Measurements from ENCODE around the gene IBSP. TPM values are rescaled to one million over a fixed set of nuclear protein-coding genes. Genes with fewer than 3 reads are reported as not detected.

The IBSP gene
- total RNA-seq, 4 donors from 2014 or later, result not detected

DNA sequence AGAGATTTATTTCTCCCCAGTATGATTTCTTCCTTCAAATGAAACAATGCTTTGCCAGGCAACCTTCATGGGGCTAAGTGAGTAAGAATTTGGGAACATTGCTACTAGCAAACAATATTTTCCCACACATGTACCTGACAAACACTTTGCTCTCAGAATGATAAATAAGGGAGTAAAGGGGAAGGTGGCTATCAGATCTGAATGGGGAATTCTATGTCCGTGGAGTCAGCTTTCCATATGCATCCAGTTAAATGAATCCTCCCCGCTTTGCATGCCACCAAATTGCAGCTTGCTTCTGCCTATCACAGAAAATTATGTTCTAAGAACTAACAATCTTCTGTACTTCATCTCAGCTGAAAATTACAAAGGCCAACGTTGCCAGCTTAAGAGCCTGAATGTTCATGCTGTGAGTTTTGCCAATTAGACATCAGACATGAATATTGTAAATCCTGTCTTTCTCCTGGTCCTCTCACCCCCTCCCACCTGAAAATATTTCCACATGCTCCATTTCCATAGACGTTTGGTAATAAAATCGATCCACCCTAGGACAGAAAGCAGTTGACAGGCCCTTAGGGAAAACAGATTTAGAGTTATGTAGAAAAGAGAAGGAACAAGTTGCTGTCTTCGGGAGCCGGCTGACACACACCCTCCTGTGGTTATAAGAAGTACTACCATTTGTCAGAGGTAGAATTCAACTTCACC lies 39.7 kb downstream of the IBSP start:
- intact Hi-C loops (cut with DNase I; ENCODE audit: low total_unique reads), result no loop called here
- no peaks in the 10 kb centered on the region for H3K36me3 ChIP-seq
- no peaks in the 10 kb centered on the region for H3K4me1 ChIP-seq
- DNase-seq, result no peak
- H3K27ac ChIP-seq, result no peak overlapping the region
- H3K4me3 ChIP-seq, result no peak overlapping the region
- in situ Hi-C loops (cut with MboI; ENCODE audit: low pct_ligation_motif_present in 1 of 4, low pct_unique_long_range_greater_than_20kb in 1 of 4, low sequenced_read_pairs in 3 of 4), result loop anchor here in 2 of 4 donors (10.0 to 25.0 kb wide), 3 partner anchors 154 to 477 kb away; no protein-coding TSS in a partner anchor
- 25 to 30% methylated on average over 7 of the region's 7 CpGs for WGBS, 2 donors (ENCODE audit: low coverage in 1 of 2)
- TF ChIP-seq POLR2A (IDR thresholded peaks at IDR 0.05), result no peak
- TF ChIP-seq, protein P1, sequence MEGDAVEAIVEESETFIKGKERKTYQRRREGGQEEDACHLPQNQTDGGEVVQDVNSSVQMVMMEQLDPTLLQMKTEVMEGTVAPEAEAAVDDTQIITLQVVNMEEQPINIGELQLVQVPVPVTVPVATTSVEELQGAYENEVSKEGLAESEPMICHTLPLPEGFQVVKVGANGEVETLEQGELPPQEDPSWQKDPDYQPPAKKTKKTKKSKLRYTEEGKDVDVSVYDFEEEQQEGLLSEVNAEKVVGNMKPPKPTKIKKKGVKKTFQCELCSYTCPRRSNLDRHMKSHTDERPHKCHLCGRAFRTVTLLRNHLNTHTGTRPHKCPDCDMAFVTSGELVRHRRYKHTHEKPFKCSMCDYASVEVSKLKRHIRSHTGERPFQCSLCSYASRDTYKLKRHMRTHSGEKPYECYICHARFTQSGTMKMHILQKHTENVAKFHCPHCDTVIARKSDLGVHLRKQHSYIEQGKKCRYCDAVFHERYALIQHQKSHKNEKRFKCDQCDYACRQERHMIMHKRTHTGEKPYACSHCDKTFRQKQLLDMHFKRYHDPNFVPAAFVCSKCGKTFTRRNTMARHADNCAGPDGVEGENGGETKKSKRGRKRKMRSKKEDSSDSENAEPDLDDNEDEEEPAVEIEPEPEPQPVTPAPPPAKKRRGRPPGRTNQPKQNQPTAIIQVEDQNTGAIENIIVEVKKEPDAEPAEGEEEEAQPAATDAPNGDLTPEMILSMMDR (IDR thresholded peaks at IDR 0.05), result peak; percentile 46 to 76 (median 66)
- TF ChIP-seq EP300 (IDR thresholded peaks at IDR 0.05; ENCODE audit: low read depth), result no peak
- no peaks in the 10 kb centered on the region for H3K27me3 ChIP-seq
- no peaks in the 10 kb centered on the region for H3K9me3 ChIP-seq

- 0% methylated on average over 1 of the region's 1 CpG for WGBS, 2 donors (ENCODE audit: low coverage in 1 of 2)
- intact Hi-C loops (cut with DNase I; ENCODE audit: low total_unique reads), result no loop called here
- no peak overlapping the region for H3K27ac ChIP-seq
Observed at GRCh38 chr4:87839592-87839946, 40.2 kb downstream of the IBSP start.

DNA sequence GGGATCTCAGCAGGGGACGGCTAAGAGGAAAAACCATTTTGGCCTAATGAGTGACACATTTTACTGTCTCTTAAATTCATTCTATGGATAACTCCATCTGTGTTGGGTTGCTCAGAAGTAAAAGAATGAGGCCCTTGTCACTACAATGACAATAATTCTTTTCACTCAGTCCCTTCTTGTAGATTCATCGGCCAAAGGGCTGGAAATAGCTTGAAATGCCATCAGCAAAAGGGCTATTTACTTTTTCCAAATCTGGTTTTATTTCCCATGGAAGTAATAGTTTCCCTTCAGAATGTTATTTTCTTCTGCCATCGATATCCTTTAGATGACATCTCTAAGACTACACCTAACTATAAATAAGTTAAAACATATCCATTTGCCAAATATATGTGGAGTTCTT lies 40.8 kb downstream of the IBSP start:
- Histone ChIP-seq H3K36me3 (no peaks in the 10 kb centered on the region), H3K4me1 (no peaks in the 10 kb centered on the region), H3K4me3 (no peak overlapping the region), H3K9me3 (no peaks in the 10 kb centered on the region), H3K27ac (no peak overlapping the region), H3K27me3 (no peaks in the 10 kb centered on the region)
- 83 to 87% methylated on average over 3 of the region's 3 CpGs for WGBS, 2 donors (ENCODE audit: low coverage in 1 of 2)
- in situ Hi-C loops (cut with MboI; ENCODE audit: low pct_ligation_motif_present in 1 of 4, low pct_unique_long_range_greater_than_20kb in 1 of 4, low sequenced_read_pairs in 3 of 4), result loop anchor here in 3 of 4 donors (5.0 to 25.0 kb wide), 5 partner anchors 135 to 478 kb away; partner anchors contain the start of gene SPP1 (in 1 of the 3)
- intact Hi-C loops (cut with DNase I; ENCODE audit: low total_unique reads), result loop anchor here (5.0 to 10.0 kb wide), 2 partner anchors 155 to 298 kb away; no protein-coding TSS in a partner anchor
- TF ChIP-seq POLR2AphosphoS5 (IDR thresholded peaks at IDR 0.05) (no peak), POLR2A (IDR thresholded peaks at IDR 0.05) (no peak), EP300 (IDR thresholded peaks at IDR 0.05; ENCODE audit: low read depth) (no peak)
- TF ChIP-seq, protein P1 (IDR thresholded peaks at IDR 0.05), result no peak
- DNase-seq, result no peak

More at GRCh38 chr4:87839592-87839946, 40.2 kb downstream of the IBSP start:
- no peak for DNase-seq
- TF ChIP-seq, protein P1 (IDR thresholded peaks at IDR 0.05), result no peak
- TF ChIP-seq EP300 (IDR thresholded peaks at IDR 0.05; ENCODE audit: low read depth) (no peak), POLR2A (IDR thresholded peaks at IDR 0.05) (no peak), POLR2AphosphoS5 (IDR thresholded peaks at IDR 0.05) (no peak)
- Histone ChIP-seq H3K9me3 (no peaks in the 10 kb centered on the region), H3K36me3 (no peaks in the 10 kb centered on the region), H3K4me1 (no peaks in the 10 kb centered on the region), H3K27me3 (no peaks in the 10 kb centered on the region), H3K4me3 (no peak overlapping the region)
- in situ Hi-C loops (cut with MboI; ENCODE audit: low pct_ligation_motif_present in 1 of 4, low pct_unique_long_range_greater_than_20kb in 1 of 4, low sequenced_read_pairs in 3 of 4), result loop anchor here in 2 of 4 donors (10.0 to 25.0 kb wide), 3 partner anchors 155 to 477 kb away; no protein-coding TSS in a partner anchor

DNA sequence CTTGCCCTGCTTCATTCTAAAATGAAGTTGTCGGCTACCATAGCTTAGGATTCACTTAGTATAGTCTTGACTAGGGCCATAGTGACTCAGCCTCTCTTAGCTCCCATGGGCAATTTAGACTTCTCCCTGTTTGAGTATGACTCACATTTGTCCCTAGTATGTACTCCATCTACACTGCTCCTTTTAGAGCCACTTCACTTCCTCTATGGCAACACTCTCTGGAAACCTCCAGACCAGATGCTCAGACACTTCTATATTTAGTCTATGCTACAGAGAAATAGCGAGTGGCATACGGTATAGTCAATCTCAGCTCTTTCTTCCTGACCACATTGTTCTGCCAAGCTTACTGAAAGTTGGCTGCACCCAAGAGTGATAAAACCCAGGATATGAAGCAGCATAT lies 44.6 kb downstream of the IBSP start:
- intact Hi-C loops (cut with DNase I; ENCODE audit: low total_unique reads), result loop anchor here (5.0 to 10.0 kb wide), 2 partner anchors 159 to 302 kb away; no protein-coding TSS in a partner anchor

More for the DNA sequence above, 44.6 kb downstream of the IBSP start:
- H3K27me3 ChIP-seq, result no peaks in the 10 kb centered on the region
- peaks cover 0 to 6% (median 3%) of the 10 kb centered on the region in 4 donors for H3K4me1 ChIP-seq
- H3K27ac ChIP-seq, result peak overlapping the region in 1 of 4 donors; percentile 44
- no peak for DNase-seq
- TF ChIP-seq, protein P1 (IDR thresholded peaks at IDR 0.05), result no peak
- TF ChIP-seq POLR2A (IDR thresholded peaks at IDR 0.05), result no peak
- no peak for TF ChIP-seq EP300 (IDR thresholded peaks at IDR 0.05; ENCODE audit: low read depth)
- no peak for TF ChIP-seq POLR2AphosphoS5 (IDR thresholded peaks at IDR 0.05)
- no peak overlapping the region for H3K4me3 ChIP-seq
- H3K36me3 ChIP-seq, result no peaks in the 10 kb centered on the region
- 47 to 67% methylated on average over 1 to 3 of the region's 3 CpGs for WGBS, 2 donors (ENCODE audit: low coverage in 1 of 2)
- H3K9me3 ChIP-seq, result no peaks in the 10 kb centered on the region
- in situ Hi-C loops (cut with MboI; ENCODE audit: low pct_ligation_motif_present in 1 of 4, low pct_unique_long_range_greater_than_20kb in 1 of 4, low sequenced_read_pairs in 3 of 4), result loop anchor here in 3 of 4 donors (5.0 to 25.0 kb wide), 5 partner anchors 131 to 482 kb away; partner anchors contain the start of gene SPP1 (in 1 of the 3)
